ENCODE results near the gene CALHM6.
"Not testable (repeated sequence)": the region's sequence is repeated elsewhere in the genome, so short reads cannot be mapped to it uniquely, and the experiment has no call there.

Gene CALHM6

GRCh38 chr6:116483616-116484015 lies 22.4 kb downstream of the CALHM6 start:
- DNase-seq = no peak

- no peak for DNase-seq
These were observed 24.5 kb downstream of the CALHM6 start for GRCh38 chr6:116485559-116486184.

GRCh38 chr6:116491610-116492330 lies 30.6 kb downstream of the CALHM6 start:
- DNase-seq = no peak

GRCh38 chr6:116492331-116493067 lies 31.3 kb downstream of the CALHM6 start:
- no peak for DNase-seq

- DNase-seq = not testable (repeated sequence)
These were observed 34.0 kb downstream of the CALHM6 start for GRCh38 chr6:116495161-116495560.

- no peak for DNase-seq
These were observed 36.0 kb downstream of the CALHM6 start for GRCh38 chr6:116497113-116497676.

- no peak for DNase-seq
These were observed 39.8 kb downstream of the CALHM6 start for GRCh38 chr6:116500969-116501433.

- no peak for DNase-seq
These were observed 46.1 kb downstream of the CALHM6 start for GRCh38 chr6:116507324-116507723.

GRCh38 chr6:116508527-116508926 lies 47.4 kb downstream of the CALHM6 start:
- DNase-seq = no peak

- DNase-seq = no peak
These were observed 50.4 kb downstream of the CALHM6 start, which contains the start of gene CALHM5 for GRCh38 chr6:116511424-116512110. CALHM5 (plus strand) TSS chr6:116511639; CDS start chr6:116511697, 58 bp downstream.

GRCh38 chr6:116512111-116512559 lies 51.0 kb downstream of the CALHM6 start:
- DNase-seq = no peak

- no peak for DNase-seq
These were observed 51.6 kb downstream of the CALHM6 start for GRCh38 chr6:116512734-116513133.
